CD14-positive monocyte (primary cell): ENCODE measurements around the gene ATG9B. TPM values are rescaled to one million over a fixed set of nuclear protein-coding genes. Genes with fewer than 3 reads are reported as not detected.

Experiments
- DNase-seq, 3 donors: peaks; one replicate each; pipeline ENCODE4 v3.0.0-alpha.2; 2011 to 2022
- H2AFZ ChIP-seq: 2 replicates; pipeline ENCODE4 v1.6.0; 2012; ENCODE audit warnings: mild to moderate bottlenecking, low read depth, low read length, inconsistent platforms; ENCODE audit not compliant: insufficient read depth, poor library complexity, severe bottlenecking
- H3K27ac ChIP-seq, 2 donors: 1 replicate in 1 of 2; 2 replicates in 1 of 2; pipeline ENCODE4 v1.5.1; 2012 to 2013; ENCODE audit warnings: low read length in 2 of 2, control low read depth in 1 of 2, inconsistent platforms in 1 of 2, low read depth in 1 of 2, mild to moderate bottlenecking in 1 of 2
- H3K27me3 ChIP-seq, 2 donors: one replicate each; pipeline versions ENCODE4 v1.6.0 to v1.6.1; 2011 to 2013; ENCODE audit warnings: low read length in 2 of 2; ENCODE audit not compliant: control insufficient read depth in 2 of 2, insufficient read depth in 2 of 2
- H3K36me3 ChIP-seq, 2 donors: replicated peaks in 1 of 2; 1 replicate in 1 of 2; 2 replicates in 1 of 2; pipeline versions ENCODE4 v1.5.1 to v1.6.1; 2012 to 2013; ENCODE audit warnings: low read length in 2 of 2, control low read depth in 1 of 2, inconsistent platforms in 1 of 2, mild to moderate bottlenecking in 1 of 2; ENCODE audit not compliant: insufficient read depth in 2 of 2, control insufficient read depth in 1 of 2
- H3K4me1 ChIP-seq, 2 donors: 1 replicate in 1 of 2; 2 replicates in 1 of 2; pipeline versions ENCODE4 v1.5.1 to v1.6.1; 2012 to 2013; ENCODE audit warnings: low read length in 2 of 2, control low read depth in 1 of 2, inconsistent platforms in 1 of 2, mild to moderate bottlenecking in 1 of 2, moderate library complexity in 1 of 2; ENCODE audit not compliant: insufficient read depth in 2 of 2, control insufficient read depth in 1 of 2
- H3K4me2 ChIP-seq: replicated peaks from 2 replicates; pipeline ENCODE3; 2012; ENCODE audit warnings: low read length, moderate library complexity, mild to moderate bottlenecking; ENCODE audit not compliant: poor library complexity, severe bottlenecking; ENCODE audit errors: extremely low read depth
- H3K4me3 ChIP-seq, 3 experiments: fragments of 200-600 bp in 1 of 3; sonication (generic) in 1 of 3; replicated peaks in 1 of 3; 1 replicate in 2 of 3; 2 replicates in 1 of 3; pipeline ENCODE4 v1.5.1; 2011 to 2013; ENCODE audit warnings: low read length in 3 of 3, mild to moderate bottlenecking in 3 of 3, control low read depth in 2 of 3, low read depth in 2 of 3, inconsistent platforms in 1 of 3, moderate library complexity in 1 of 3
- H3K79me2 ChIP-seq: 2 replicates; pipeline ENCODE4 v1.6.0; 2012; ENCODE audit warnings: mild to moderate bottlenecking, control low read depth, inconsistent platforms, low read length, moderate library complexity; ENCODE audit not compliant: insufficient read depth
- H3K9ac ChIP-seq: 2 replicates; pipeline ENCODE4 v1.6.0; 2017; ENCODE audit warnings: low read length, mild to moderate bottlenecking; ENCODE audit not compliant: insufficient read depth, poor library complexity, severe bottlenecking
- H3K9me3 ChIP-seq, 2 donors: replicated peaks in 1 of 2; 1 replicate in 1 of 2; 2 replicates in 1 of 2; pipeline versions ENCODE4 v1.5.1 to v1.6.1; 2012 to 2013; ENCODE audit warnings: low read length in 2 of 2, control low read depth in 1 of 2; ENCODE audit not compliant: control insufficient read depth in 1 of 2, insufficient read depth in 1 of 2
- H4K20me1 ChIP-seq: 2 replicates; pipeline ENCODE4 v1.6.0; 2012; ENCODE audit warnings: mild to moderate bottlenecking, low read length, control low read depth, moderate library complexity; ENCODE audit not compliant: insufficient read depth
- H3K27ac Mint-ChIP-seq, 7 donors: one replicate each; pipeline ENCODE4 v1.8.0; 2020; ENCODE audit warnings: mild to moderate bottlenecking in 7 of 7, mixed read lengths in 7 of 7, moderate library complexity in 6 of 7, inconsistent platforms in 2 of 7
- H3K27me3 Mint-ChIP-seq, 3 donors: one replicate each; pipeline ENCODE4 v1.8.0; 2021 to 2022; ENCODE audit warnings: low read depth in 3 of 3, mild to moderate bottlenecking in 3 of 3, mixed read lengths in 3 of 3, moderate library complexity in 3 of 3, inconsistent platforms in 1 of 3
- H3K36me3 Mint-ChIP-seq, 2 donors: one replicate each; pipeline ENCODE4 v1.8.0; 2020; ENCODE audit warnings: mixed read lengths in 2 of 2, inconsistent platforms in 1 of 2, mild to moderate bottlenecking in 1 of 2
- H3K4me1 Mint-ChIP-seq: one replicate; pipeline ENCODE4 v1.8.0; 2020; ENCODE audit warnings: mild to moderate bottlenecking, mixed read lengths
- H3K4me3 Mint-ChIP-seq, 2 donors: one replicate each; pipeline ENCODE4 v1.8.0; 2020; ENCODE audit warnings: mild to moderate bottlenecking in 2 of 2, mixed read lengths in 2 of 2, moderate library complexity in 1 of 2
- H3K9me3 Mint-ChIP-seq, 7 donors: one replicate each; pipeline ENCODE4 v1.8.0; 2020 to 2022; ENCODE audit warnings: mixed read lengths in 7 of 7, mild to moderate bottlenecking in 6 of 7, moderate library complexity in 6 of 7, inconsistent platforms in 2 of 7
- WGBS: methylation state at CpG from one replicate; pipeline ENCODE4 v1.1.5; 2013; ENCODE audit warnings: missing lambda C conversion rate; ENCODE audit not compliant: insufficient coverage; 5-methylcytosine and 5-hydroxymethylcytosine counted together
- intact Hi-C, 2 donors: fragments of 100-400 bp; cut with micrococcal nuclease; formaldehyde crosslinking; loops; one replicate each; pipeline versions ENCODE4 v1.15.0 to v1.15.1; 2023
- polyA plus RNA-seq, 3 donors: library from polyadenylated mRNA; depleted of rRNA in 1 of 3; unstranded in 2 of 3; stranded (reverse) in 1 of 3; fragments of 300-500 nt in 2 of 3; fragments of >200 nt in 1 of 3; fragmentation: Illumina TruSeq in 2 of 3; gene quantifications; 1 replicate in 2 of 3; 2 replicates in 1 of 3; pipeline ENCODE4 v1.2.3, GENCODE V29; 2012 to 2021
- TF ChIP-seq, protein P1 (sequence below): fragments of 200-600 bp; IDR thresholded peaks from one replicate; pipeline ENCODE4 v1.8.0; 2022; ENCODE audit warnings: antibody characterized with exemption, mild to moderate bottlenecking

The ATG9B gene
- polyA plus RNA-seq, 3 donors, result 0.21 to 0.30 TPM; not detected in 1

DNA sequence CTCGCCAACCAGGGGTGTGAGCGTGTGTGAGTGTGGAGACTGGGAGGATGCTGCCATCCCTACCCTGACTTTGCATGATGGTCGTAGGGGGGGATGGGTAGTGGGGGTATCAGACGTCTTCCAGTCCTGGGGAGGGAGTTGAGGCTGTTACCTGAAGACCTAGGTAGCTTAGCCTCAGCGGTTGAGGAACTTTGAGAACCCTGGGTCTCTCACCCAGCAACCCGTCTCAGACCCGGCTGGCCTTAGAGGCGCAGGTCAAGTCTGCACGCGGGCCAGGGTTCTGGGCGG is 37.8 kb upstream of the ATG9B start:
- Mint-ChIP-seq H3K27ac (peak overlapping the region in 1 of 7 donors; percentile 61), H3K4me3 (no peak overlapping the region), H3K36me3 (peaks cover 26 to 44% of the 10 kb centered on the region in 2 donors), H3K9me3 (no peaks in the 10 kb centered on the region), H3K4me1 (peaks cover 29% of the 10 kb centered on the region), H3K27me3 (peaks cover 0 to 1% (median 0%) of the 10 kb centered on the region in 3 donors)
- no peaks in the 10 kb centered on the region for H3K27me3 ChIP-seq
- peaks cover 30 to 36% of the 10 kb centered on the region in 2 donors for H3K4me1 ChIP-seq
- peaks cover 34% of the 10 kb centered on the region for H3K79me2 ChIP-seq
- H3K4me2 ChIP-seq, result no peak overlapping the region
- no peak for DNase-seq
- H2AFZ ChIP-seq, result no peak overlapping the region
- TF ChIP-seq, protein P1, sequence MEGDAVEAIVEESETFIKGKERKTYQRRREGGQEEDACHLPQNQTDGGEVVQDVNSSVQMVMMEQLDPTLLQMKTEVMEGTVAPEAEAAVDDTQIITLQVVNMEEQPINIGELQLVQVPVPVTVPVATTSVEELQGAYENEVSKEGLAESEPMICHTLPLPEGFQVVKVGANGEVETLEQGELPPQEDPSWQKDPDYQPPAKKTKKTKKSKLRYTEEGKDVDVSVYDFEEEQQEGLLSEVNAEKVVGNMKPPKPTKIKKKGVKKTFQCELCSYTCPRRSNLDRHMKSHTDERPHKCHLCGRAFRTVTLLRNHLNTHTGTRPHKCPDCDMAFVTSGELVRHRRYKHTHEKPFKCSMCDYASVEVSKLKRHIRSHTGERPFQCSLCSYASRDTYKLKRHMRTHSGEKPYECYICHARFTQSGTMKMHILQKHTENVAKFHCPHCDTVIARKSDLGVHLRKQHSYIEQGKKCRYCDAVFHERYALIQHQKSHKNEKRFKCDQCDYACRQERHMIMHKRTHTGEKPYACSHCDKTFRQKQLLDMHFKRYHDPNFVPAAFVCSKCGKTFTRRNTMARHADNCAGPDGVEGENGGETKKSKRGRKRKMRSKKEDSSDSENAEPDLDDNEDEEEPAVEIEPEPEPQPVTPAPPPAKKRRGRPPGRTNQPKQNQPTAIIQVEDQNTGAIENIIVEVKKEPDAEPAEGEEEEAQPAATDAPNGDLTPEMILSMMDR, result no peak
- no peaks in the 10 kb centered on the region for H3K9me3 ChIP-seq
- intact Hi-C loops, result no loop called here
- WGBS, result 96% methylated on average over 7 of the region's 11 CpGs
- H3K4me3 ChIP-seq, result no peak overlapping the region
- no peak overlapping the region for H3K27ac ChIP-seq
- H3K36me3 ChIP-seq, result peaks cover 38 to 51% of the 10 kb centered on the region in 2 donors
- H4K20me1 ChIP-seq, result peaks cover 70% of the 10 kb centered on the region
- H3K9ac ChIP-seq, result no peak overlapping the region

DNA sequence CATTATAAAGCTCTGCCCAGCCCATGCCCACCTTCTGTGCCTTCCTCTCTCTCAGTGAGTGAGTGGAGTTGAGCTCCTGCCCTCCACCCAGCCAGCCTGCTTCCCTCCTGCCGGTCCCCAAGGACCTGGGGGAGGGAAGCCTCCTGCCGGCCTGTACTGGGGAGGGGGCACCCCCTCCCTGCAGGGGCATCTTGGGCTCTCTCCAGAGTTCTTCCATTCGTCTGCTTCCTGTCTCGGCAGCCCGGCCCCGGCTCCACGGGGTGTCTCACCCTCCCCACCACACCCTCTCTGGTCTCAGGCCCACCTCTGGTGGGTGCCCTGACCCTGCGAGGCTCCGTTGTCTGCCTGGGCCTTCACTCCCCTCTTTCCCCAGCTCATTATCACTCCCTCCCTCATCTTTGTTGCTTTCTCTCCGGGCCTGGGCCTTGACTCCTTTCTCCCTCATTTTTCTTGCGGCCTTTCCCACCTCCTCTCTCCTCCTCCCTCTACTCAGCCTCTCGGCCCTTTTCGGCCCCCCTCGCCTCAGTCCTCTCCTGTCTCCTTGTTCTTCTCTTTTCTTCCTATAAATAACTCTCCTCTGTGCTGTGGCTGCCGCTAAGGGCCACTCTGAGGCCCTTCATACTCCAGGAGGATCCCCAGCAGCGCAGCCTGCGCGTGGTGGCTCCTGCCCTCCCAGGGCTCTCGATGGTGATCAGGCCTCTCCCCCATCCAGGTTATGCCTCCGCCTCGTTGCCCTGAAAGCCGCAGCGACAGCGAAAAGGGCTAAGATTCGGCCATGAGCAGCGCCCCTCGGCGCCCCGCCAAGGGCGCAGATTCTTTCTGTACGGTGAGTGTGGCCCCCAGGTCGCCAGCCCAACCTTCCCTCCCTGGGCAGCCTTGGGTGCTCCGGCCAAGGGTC is 37.2 kb upstream of the ATG9B start:
- Mint-ChIP-seq H3K9me3 (no peaks in the 10 kb centered on the region), H3K4me1 (peaks cover 35% of the 10 kb centered on the region), H3K36me3 (peaks cover 22 to 38% of the 10 kb centered on the region in 2 donors), H3K27ac (peak overlapping the region in 3 of 7 donors; percentile 61 to 78 (median 72)), H3K27me3 (peaks cover 0 to 1% (median 0%) of the 10 kb centered on the region in 3 donors), H3K4me3 (peak overlapping the region in 1 of 2 donors; percentile 27)
- no peaks in the 10 kb centered on the region for H3K9me3 ChIP-seq
- DNase-seq, result no peak
- H3K36me3 ChIP-seq, result peaks cover 32 to 45% of the 10 kb centered on the region in 2 donors
- H3K27ac ChIP-seq, result no peak overlapping the region
- intact Hi-C loops, result no loop called here
- WGBS, result 91% methylated on average over 32 of the region's 33 CpGs
- TF ChIP-seq, protein P1, result no peak
- H3K4me3 ChIP-seq, result no peak overlapping the region
- H3K27me3 ChIP-seq, result no peaks in the 10 kb centered on the region
- H3K4me1 ChIP-seq, result peaks cover 35 to 42% of the 10 kb centered on the region in 2 donors
- H2AFZ ChIP-seq, result no peak overlapping the region
- H3K79me2 ChIP-seq, result peaks cover 38% of the 10 kb centered on the region
- H3K4me2 ChIP-seq, result no peak overlapping the region
- no peak overlapping the region for H3K9ac ChIP-seq
- H4K20me1 ChIP-seq, result peaks cover 68% of the 10 kb centered on the region
